Embryonic facial prominence (tissue), 1 donor: ENCODE results near the gene SYPL1.

Experiments used
- DNase-seq: peaks from one replicate; pipeline ENCODE4 v3.0.0-alpha.2; 2016; ENCODE audit errors: extremely low spot score

The SYPL1 gene

GRCh38 chr7:106052681-106053080 is 59.4 kb downstream of the SYPL1 start:
- no peak for DNase-seq

- no peak for DNase-seq
Measured at GRCh38 chr7:106050746-106051117, 61.4 kb downstream of the SYPL1 start.

- DNase-seq: no peak
Measured at GRCh38 chr7:106050002-106050745, 61.9 kb downstream of the SYPL1 start.

GRCh38 chr7:106049139-106049752 is 62.9 kb downstream of the SYPL1 start:
- no peak for DNase-seq

DNA sequence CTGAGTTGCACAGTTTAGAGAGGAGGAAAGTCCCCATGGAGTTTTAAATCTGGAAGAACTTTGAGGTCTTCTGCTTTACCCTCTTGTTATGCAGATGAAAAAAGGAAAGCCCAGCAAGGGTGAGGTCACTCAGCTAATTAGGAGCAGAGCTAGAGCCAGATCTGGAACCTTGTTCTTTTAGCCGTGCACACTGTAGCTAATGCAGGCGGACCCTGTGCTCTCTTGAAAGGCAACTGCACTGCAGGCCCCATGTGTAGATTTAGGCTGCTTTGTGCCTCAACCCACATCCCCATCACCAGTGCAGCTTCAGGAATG is 63.4 kb downstream of the SYPL1 start:
- no peak for DNase-seq

DNA sequence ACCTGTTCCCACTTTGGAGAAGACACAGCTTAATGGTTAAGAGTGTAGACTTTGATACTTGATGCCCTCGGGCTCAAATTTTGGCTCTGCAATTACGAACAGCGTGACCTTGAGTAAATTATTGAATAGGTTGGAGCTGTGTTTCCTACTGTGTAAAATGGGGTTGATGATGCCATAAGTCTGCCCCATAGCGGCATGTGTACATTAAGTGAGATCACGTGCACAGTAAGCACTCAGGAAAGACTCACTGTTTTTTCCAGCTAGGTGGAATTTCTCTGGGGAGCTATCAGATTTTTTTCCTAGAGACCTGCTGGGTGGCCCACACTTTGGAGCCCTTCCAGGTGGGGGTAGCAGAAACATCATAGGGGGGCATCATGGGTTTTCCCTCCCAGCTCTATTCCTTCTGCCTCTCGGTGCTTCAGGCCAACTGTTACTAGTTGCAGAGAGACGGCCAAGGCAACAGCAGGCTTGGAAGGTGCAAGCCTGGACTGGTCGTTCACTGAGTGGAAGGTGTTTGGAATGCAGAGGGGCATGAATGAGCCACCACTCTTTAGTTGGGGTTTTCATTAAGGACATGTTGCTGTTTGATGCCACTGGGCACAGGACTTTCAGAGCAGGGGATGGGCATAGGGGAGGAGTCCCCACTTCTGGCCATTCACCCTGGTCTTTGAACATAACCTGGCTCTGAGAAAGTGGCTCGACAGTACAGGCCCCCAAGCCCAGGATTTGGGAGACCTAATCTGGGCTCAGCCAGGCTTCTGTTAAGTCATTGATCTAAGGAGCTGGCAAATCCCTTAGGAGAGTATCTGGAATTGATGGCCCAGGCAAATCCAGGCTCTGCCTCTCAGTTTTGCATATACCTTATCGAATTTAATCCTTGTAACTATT is 64.0 kb downstream of the SYPL1 start:
- DNase-seq: no peak

DNA sequence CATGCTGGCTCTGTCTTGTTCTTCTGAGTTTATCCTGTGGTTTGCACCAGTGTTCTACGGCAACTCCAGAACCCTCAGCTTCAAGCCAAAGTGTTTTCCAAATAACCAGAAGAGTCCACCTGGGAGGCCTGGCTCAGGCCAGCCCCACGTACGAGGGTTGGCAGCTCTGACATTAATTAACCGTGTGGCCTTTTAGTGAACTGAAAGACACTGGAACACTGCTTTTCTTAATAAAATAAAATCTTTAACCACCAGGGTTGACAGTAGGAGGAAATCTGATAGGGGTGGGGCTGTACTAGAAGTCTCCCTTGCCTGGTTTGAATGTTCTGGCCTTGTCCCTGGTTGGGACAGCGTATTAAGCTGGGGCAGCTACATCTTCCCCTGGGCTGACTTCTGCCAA is 64.9 kb downstream of the SYPL1 start:
- DNase-seq: no peak

GRCh38 chr7:106045586-106045985 is 66.5 kb downstream of the SYPL1 start:
- no peak for DNase-seq

DNA sequence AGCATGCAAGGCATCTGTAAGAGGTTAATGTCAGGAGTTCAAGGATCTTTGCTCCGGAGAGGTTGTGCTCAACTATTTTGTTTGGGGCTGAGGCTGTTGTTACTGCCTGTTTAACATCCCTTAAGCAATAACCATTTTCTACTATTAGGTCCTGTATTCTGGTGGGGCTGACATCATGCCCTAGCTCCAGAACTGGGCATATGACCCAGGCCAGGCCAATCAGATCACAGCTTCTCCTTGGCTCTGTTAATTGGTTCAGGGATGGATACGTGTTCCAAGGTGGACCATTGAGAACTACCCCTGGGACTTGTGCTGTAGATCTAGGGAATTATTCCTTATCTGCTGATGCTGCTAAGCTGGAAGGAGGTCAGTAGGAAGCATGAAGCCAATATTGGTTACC is 67.0 kb downstream of the SYPL1 start:
- DNase-seq: no peak

DNA sequence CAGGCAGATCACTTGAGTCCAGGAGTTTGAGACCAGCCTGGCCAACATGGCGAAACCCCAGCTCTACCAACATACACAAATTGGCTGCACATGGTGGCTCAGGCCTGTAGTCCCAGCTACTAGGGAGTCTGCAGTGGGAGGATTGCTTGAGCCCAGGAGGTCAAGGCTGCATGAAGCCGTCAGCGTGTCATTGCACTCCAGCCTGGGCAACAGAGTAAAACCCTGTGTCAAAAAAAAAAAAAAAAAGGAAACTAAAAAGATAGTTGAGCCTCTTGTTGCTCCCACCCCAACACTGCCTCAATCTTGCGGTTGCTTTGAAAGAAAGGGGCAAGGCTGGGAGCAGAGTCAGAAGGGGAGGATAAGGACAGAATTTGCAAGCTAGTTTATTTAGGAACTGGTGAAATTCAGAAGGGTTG is 69.9 kb downstream of the SYPL1 start:
- DNase-seq: no peak

DNA sequence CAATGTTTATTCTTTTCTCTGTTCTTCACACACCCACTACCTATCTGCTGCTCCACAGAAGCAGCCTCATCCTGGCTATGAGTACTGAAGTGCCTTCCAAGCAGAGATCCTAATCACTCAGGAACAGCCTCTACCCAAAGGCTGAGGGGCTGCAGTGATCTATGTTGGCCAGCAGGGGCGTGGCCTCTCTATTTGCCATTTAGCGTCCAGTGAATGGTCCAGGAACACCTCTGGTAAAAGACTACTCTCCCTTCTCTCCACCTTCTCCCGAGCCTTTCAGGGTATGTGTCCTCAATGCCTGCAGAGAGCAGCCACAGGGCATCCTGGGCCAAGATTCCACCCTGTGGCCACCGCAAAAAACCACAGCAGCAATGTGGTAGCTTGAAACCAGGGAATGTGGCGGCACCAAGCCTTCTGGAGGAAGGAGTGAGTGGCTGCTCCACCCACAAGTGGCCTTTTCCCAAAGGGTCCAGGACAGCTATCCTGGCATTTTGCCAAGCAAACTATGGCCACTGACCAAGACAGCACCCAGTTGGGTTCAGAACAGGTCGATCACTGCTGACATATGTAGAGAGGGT is 70.9 kb downstream of the SYPL1 start:
- no peak for DNase-seq
